Stimulated activated CD4-positive, alpha-beta T cell treated with anti-CD3 and anti-CD28 coated beads, Interleukin-2, amount 100 ng/mL, for 4 hours (primary cell): Measurements from ENCODE around the gene SHISA9.

ENCODE experiments used
- DNase-seq: peaks from one replicate; pipeline ENCODE4 v3.0.0-alpha.2; 2020; ENCODE audit warnings: low read depth

The SHISA9 gene

DNA sequence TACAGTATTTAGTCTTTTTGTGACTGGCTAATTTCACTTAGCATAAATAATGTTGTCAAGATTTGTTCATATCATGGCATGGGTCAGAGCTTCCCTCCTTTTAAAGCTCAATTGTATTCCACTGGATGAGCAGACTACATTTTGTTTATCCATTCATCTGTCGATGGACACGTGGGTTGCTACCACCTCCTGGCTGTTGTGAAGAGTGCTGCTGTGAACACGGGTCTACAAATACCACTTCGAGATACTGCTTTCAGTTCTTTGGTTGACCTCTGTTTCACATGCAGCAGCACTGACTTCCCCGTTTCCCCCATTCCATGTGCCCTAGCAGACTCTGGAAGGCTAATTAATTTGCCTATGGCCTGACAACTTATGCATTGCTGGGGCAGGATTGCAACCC, 285.4 kb downstream of the SHISA9 start:
- no peak for DNase-seq

DNA sequence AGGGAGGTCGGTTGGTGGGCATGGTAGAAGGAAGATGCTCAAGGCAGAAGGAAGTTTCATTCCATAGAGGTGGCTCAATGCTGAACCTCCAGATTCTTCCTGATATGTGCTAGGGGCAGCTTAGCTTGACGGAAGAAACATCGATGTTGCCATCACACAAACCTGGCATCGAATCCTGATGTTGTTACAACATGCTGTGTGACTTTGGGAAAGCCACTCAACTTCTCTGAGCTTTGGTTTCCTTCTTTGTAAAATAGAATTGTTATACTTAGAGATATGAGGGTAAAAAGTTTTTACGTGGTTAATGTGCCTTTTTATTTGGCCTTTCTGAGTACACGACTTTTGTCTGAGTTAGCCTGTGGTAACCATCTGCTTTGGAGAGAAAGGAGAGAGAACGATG, 287.9 kb downstream of the SHISA9 start:
- no peak for DNase-seq

DNA sequence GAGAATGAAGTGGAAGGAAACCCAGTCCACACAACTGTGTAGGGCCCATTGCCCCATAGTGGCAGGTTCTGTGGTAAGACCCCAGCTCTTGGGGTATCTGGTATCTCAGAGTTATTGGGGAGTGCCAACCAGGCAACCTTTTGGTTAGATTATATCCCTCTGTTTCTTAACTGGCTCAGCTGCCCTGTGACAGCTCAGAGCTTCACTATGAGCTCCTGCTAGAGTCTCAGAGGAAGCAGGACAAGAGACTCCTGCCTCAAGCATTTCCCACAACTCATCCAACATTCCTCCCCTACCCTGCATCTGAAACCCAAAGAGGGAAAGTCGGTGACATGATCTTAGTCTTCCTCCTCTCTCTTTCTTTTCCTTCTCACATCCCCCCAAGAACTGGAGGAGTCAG, 292.3 kb downstream of the SHISA9 start:
- DNase-seq = no peak

DNA sequence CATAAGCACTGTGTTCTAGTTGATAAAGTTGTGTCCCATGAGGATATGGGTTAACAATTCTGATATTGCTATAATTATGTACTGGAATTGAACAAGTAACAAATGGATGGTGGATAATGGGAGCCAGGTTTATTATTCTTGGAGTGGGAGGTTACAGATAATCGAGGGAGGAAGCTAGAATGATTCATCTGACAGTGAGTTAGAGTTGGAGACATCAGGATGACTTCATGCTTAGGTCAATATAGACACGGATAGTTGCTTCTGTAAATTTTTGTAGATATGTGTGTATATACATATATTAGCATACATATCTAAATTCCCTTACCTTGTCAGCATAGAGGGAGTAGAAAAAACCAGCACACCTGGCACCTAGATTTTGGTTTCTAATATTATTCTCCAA, 293.4 kb downstream of the SHISA9 start:
- no peak for DNase-seq

DNA sequence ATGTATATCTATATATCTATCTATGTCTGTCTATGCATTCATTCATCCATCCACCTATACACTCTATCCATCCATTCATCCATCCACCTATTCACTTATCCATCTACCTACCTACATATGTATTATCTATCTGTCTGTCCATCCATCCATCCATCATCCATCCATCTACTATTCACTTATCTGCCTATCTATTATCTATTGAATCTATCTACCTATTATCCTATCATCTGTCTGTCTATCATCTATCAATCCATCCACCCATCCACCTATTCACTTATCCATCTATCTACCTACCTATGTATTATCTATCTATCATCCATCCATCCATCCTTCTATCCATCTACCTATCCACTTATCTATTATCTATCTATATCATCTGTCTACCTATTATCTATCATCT, 302.3 kb downstream of the SHISA9 start:
- DNase-seq = no peak

DNA sequence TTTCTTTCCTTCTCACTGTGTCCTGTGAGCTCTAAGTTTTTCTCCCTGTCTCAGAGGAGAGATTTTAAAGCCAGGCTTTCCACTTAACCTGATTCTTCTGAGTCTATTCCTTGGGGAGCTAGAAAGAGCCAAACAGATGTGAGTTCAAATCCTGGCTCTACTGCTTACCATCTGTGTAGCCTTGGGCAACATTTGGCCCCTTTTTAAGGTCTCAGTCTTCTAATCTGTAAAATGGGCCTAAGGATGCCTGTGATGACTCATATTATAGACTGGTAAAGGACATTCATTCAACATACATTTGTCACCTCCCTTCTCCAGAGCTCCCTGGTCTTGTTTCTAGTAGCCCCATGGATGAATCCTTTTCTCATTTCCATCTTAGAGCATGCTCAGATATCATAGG, 304.0 kb downstream of the SHISA9 start:
- no peak for DNase-seq

DNA sequence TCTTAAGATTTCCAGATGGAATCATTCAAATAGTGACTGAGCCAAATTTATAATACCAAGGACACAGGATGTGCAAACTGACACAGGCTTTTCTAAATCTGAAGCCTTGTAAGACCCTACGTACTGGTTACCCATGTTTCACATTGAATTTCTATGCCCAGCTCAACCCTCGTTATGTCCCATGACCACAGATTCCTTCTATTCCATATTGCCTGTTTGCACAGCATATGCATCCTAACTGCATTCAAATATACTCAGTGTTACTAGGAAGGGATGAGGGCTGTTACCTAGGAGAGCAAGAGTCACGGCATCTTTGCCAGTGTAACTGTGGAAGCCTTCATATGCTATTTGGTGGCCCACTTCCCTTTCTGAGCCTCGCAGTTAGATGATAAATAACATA, 305.2 kb downstream of the SHISA9 start:
- no peak for DNase-seq

DNA sequence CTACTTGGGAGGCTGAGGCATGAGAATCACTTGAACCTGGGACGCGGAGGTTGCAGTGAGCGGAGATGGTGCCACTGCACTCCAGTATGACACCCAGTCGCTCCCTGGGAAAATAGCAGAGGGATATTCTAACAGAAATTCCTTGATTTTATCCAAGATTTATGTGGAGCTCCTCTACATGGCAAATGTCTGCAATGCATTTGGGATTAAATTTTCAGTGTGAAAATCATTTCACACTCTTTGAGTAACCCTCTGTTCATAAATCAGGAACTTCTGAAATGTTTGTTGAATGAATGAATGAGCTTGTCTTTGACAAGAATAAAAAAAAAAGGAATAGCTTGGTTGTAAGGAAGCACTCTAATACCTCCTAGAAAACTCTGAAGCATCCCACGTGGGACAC, 305.8 kb downstream of the SHISA9 start:
- DNase-seq = no peak

DNA sequence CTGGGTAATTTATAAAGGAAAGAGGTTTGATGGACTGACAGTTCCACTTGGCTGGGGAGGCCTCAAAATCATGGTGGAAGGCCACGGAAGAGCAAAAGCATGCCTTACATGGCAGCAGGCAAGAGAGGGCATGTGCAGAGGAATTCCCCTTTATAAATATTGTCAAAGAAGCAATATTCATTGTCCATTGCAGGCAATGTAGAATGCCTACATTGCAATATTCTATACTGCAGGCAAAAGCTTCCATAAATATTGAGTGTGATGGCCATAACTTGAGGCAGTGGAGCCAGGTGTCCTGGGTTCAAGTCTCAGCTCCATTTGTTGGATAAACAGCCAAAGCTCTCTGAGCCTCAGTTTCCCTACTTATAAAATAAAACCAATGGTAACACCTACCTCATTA, 322.3 kb downstream of the SHISA9 start:
- DNase-seq = no peak

DNA sequence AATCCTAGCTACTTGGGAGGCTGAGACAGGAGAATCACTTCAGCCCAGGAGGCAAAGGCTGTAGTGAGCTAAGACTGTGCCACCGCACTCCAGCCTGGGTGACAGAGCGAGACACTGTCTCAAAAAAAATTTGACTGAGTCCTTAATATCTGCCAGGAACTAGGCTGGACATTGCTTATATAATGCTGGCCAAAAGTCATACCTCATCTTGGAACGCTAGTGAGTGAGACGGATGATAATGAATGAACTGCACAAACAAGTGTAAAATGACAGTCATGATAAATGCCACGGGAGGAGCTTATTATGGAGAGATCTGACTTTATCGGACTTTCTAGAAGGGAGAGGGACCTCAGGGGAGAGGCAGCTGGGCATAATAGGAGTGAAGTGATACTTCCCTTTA, 327.6 kb downstream of the SHISA9 start:
- no peak for DNase-seq

DNA sequence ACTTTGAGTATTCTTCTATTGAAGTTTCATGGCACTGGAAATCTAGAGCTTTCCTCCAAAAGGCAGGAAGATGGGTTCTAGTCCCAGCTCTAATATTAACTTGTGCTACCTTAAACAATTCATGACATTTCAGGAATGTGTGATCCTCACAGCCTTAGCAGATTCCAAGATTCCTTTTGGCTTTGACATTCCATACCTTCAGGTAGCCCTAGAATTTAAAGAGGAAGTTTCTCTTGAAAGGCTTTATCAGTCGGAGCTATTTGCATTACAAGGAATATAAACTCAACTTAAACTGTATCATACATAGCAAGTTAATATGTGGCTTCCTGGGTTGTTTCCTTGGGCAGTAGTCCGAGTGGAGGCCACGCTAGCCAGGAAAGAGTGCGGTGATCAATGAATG, 330.0 kb downstream of the SHISA9 start:
- DNase-seq = no peak

DNA sequence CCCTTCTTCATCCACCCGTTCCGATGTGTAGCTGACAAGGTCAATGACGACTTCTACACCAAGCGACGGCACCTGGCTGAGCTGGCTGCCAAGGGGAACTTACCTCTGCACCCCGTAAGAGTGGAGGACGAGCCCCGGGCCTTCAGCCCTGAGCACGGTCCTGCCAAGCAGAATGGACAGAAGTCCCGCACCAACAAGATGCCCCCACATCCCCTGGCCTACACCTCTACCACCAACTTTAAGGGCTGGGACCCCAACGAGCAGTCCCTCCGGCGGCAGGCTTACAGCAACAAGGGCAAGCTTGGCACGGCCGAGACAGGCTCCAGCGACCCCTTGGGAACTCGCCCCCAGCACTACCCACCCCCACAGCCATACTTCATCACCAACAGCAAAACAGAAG, 333.6 kb downstream of the SHISA9 start:
- no peak for DNase-seq

DNA sequence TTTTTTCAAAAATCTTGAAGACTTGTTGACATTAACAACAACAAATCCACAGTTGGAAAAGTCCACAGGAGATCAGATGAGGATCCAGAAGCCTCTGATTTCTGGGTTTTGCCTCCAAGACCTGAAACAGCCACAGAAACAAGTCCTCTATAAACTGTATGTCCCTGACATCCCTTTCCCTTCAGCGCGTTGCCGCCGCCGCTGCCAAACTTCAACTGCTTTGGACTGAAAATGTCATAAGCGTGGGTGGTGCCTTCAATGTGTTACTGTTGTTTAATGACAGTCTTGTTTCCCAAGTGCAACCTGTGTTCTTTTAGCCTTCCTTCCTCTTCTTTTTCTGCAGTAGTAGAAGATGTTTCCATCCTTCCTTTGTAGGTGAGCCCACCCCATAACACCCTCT, 334.9 kb downstream of the SHISA9 start:
- no peak for DNase-seq

DNA sequence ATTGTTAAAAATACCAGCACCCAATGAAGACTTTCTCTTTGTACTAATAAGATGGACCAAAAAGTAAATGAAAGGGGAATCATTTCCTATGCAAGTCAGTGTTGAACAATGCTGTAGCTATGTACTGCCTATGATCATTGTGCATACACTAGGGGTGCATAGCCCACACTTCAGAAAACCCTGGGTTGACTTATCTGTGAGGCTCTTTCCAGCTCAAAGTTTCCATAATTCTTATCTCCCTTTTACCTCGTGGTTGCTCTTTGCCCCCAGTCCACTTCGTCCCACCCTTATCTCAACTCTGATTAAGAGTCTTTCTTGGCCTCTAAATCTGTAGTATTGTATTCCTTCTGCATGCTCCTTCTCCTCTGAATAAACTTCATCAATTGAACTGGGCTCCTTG, 336.8 kb downstream of the SHISA9 start:
- DNase-seq = no peak

DNA sequence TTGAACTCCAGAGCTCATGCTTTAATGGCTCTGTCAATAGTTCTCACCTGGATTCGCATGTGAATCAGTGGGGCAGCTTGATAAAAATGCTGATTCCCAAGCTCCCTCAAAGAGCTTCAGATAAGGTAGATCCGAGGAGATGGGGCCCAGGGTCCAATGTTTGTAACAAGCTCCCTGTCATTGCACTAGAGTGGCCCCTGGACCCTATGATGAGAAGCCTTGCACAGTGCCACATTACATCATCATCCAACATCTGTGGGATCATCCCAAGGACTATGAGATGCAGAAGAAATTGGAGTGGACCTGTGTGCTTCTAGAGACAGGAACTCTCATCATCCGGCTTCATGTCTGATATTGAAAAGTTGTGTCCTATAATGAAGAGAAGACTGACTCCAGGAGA, 340.8 kb downstream of the SHISA9 start:
- no peak for DNase-seq

DNA sequence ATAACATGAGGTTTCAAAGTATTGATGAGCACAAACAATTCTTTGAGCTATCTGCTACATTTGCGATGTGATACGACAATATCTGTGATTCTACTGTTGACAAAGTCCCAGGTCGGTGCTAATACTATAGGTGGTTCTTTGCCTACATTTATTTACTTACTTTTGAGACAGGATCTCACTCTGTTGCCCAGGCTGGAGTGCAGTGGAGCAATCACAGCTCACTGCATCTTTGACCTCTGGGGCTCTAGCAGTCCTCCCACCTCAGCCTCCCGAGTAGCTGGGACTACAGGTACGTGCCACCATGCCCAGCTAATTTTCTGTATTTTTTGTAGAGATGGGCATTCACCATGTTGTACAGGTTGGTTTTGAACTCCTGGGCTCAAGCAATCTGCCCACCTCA, 343.4 kb downstream of the SHISA9 start:
- DNase-seq = no peak

DNA sequence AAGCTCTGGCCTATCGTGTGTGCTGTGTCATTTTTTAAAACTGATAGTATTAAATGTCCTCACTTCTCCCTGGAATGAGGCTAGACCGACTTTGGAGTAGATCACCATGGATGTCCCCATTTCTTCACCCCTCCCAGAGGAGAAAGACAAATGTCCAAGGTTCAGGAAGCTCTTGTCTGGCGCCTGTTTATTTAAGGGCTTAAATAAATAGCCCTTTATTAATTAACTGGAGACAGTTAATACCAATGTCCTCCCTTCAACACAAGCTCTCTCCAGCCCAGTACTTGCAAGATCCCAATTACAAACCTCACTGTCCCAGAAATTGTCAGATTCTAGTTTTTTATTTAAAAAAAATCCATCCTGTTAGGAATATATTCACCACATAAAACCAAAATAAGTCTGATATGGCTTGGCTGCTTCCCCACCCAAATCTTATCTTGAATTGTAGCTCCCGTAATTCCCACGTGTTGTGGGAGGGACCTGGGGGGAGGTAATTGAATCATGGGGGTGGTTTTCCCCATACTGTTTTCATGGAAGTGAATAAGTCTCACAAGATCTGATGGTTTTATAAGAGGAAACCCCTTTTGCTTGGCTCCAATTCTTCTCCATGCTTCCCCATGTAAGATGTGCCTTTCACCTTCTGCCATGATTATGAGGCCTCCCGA, 344.4 kb downstream of the SHISA9 start:
- no peak for DNase-seq

DNA sequence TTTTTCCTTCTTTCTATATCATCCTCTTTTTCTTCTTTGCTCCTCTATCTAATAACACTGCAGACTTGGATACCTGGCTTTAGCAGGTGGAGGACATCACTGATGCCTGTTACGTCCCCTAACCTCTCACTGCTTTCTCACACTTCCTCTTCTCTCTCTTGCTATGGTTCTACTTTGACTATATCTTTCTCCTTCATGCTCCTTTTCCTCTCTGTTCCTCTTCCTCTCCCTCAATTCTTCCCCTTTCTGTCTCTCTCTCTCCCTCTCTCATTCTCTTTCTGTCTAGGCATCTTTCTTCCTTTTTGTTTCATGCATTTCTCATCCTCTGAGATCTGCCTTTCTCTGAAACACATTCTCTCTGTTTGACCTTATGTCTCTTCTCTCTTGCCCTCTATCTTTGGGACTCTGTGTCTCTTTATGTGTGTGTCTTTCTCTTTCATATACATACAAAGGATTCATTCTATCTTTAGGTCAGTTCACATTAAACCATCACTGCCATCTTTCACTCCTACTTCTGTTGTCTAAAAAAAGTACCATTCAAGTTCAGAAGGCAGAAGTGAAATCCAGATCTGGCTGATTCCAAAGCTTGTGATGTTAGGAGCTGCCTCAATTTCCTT, 353.7 kb downstream of the SHISA9 start:
- no peak for DNase-seq

DNA sequence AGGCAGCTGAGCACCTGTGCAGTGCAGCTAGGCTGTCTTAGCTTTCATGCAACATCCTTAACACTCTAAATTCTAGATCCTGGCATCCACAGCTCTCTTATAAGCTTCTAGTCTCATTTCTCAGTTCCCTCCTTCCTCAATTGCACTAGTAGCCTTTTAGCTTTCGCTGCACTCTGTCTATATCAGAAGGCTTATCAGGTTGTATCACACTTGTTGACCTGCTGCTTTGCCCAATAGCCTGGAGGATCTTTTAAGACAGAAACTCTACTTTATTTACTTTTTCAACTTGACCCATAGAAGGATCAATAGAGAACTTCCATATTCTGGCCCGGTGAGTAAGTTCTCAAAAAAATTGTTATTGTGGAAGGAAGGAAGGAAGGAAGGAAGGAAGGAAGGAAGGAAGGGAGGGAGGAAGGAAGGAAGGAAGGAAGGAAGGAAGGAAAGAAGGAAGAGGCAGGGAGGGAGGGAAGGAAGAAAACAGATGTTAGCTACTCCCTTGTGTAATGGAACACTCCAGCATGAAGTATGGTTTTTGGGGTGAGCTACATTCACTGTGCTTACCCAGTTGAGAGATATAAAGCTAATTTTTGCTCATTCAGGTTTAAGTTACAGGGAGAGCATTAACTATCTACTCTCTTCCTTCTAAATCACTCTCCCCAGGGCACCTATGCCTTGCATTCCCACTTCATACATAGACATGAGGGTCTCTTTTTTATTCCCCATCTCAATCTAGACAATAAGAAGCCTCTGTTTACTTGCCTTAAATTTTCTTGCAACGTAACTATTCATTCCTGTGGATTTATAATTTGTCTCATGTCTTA, 361.1 kb downstream of the SHISA9 start:
- DNase-seq = no peak

DNA sequence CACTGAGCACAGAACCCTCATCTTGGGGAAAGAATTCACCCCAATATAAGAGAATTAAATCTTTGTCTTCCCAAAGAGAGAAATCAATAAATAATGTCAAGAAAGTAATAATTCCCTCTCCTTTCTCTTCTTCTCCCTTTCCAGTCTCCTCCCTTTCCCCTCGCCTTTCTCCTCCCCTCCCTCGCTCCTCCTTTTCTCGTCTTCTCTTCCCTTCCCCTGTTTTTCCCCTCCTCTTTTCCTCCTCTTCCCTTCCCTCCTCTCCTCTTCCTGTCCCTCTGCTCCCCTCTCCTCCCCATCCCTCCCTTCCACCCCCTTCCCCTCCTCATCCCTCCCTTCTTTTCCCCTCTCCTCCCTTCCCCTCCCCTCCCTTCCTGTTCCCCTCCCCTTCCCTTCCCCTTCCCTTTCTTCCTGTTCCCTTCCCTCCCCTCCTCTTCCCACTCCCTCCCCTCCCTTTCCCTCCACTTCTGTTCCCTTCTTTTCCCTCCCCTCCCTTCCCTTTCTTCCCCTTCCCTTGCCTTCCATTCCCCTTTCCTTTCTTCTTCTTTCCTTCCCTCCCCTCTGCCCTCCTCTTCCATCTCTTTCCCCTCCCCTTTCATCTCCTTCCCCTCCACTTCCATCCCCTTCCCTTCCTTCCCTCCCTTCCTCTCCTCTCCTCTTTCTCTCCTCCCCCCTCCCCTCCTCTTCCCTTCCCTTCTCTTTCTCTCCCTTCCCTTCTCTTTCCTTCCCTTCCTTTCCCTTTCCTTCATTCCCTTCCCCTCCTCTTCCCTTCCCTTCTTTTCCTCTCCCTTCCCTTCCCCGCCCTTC, 363.6 kb downstream of the SHISA9 start:
- DNase-seq = no peak

DNA sequence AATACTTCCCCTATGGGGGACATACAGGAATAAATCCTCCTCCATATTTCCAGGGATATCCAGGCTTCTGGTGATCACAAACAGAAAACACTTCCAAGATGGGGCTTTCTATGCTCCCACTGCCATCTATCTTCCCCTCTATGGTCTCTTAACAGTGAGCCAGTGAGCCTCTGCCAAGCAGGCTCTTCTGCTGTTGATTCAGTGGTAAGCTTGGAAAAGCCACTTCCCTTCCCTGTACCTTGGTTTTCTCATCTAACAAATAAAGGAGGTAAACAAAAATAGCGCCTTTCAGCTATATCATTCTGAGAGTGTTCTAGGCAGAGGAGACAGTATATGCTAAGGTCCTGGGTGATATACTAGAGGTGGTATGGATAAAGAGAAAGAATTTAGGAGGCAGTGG, 368.0 kb downstream of the SHISA9 start:
- no peak for DNase-seq

DNA sequence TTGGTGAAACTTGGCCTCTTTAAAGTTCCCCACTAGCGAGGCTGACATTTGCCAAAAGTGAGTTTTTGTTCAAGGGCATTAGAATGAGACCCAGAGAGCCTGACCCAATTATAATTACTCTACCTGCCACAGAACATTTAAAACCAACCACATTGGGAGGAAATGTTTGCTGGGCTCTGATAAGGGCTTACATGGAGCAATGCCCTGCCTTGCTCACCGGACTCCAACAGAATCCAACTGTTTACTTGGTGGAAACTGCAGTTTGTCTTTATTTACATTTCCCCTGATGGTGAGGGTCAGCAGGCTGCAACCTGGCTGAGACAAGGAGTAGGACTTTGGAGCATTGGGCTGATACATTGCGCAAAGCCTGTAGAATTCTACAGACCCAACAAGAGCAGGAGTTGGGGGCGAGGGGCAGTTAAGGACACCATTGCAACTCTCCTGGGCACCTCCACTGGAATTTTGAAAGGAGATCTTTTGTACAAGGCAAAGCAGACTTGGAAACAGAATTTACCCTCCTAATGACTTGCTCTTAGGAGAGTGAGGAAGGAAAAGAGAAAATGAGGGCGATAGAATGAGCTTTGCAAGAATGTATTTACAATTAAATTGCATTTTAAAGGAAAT, 368.6 kb downstream of the SHISA9 start:
- DNase-seq = no peak
